ENCODE results near the gene PPP2CA.
A peak's percentile ranks its signal among the peaks of the same experiment; 100 is the strongest.
"Not testable (repeated sequence)": the region's sequence is repeated elsewhere in the genome, so short reads cannot be mapped to it uniquely, and the experiment has no call there.

The PPP2CA gene

GRCh38 chr5:134225780-134226440, at the start of gene PPP2CA:
Gene PPP2CA (minus strand): TSS chr5:134226073. CDS start chr5:134225861, 212 bp downstream.
- no peak for TF ChIP-seq Cebpa-rat (IDR thresholded peaks at IDR 0.05)
- H3K9ac ChIP-seq, result peak within 1 kb of the TSS; percentile 99
- H3K36me3 ChIP-seq, result peaks cover 12% of the 10 kb centered on the region
- no peaks in the 10 kb centered on the region for H3K27me3 ChIP-seq
- peak within 1 kb of the TSS; percentile 91 for H3K4me2 ChIP-seq
- H3K4me3 ChIP-seq, result peak within 1 kb of the TSS; percentile 99
- peaks cover 49% of the 10 kb centered on the region for H4K20me1 ChIP-seq
- no peaks in the 10 kb centered on the region for H3K9me3 ChIP-seq
- H3K27ac ChIP-seq, result peak within 1 kb of the TSS; percentile 99
- peaks cover 33% of the 10 kb centered on the region for H3K4me1 ChIP-seq

GRCh38 chr5:134273642-134274395, 47.9 kb upstream of the PPP2CA start:
- Histone ChIP-seq H4K20me1 (no peaks in the 10 kb centered on the region), H3K4me2 (no peak overlapping the region), H3K4me3 (no peak overlapping the region), H3K27me3 (no peaks in the 10 kb centered on the region), H3K36me3 (no peaks in the 10 kb centered on the region), H3K9me3 (peaks cover 25% of the 10 kb centered on the region), H3K9ac (no peak overlapping the region), H3K27ac (no peak overlapping the region), H3K4me1 (no peaks in the 10 kb centered on the region)
- no peak for TF ChIP-seq Cebpa-rat (IDR thresholded peaks at IDR 0.05)

GRCh38 chr5:134271059-134271458, 45.2 kb upstream of the PPP2CA start:
- no peaks in the 10 kb centered on the region for H3K36me3 ChIP-seq
- H3K9ac ChIP-seq, result no peak overlapping the region
- H3K27me3 ChIP-seq, result no peaks in the 10 kb centered on the region
- H3K27ac ChIP-seq, result no peak overlapping the region
- TF ChIP-seq Cebpa-rat (IDR thresholded peaks at IDR 0.05), result no peak
- H3K4me1 ChIP-seq, result no peaks in the 10 kb centered on the region
- no peaks in the 10 kb centered on the region for H4K20me1 ChIP-seq
- no peak overlapping the region for H3K4me3 ChIP-seq
- H3K9me3 ChIP-seq, result peaks cover 25% of the 10 kb centered on the region
- no peak overlapping the region for H3K4me2 ChIP-seq

- Histone ChIP-seq H3K4me2 (no peak overlapping the region), H3K27me3 (no peaks in the 10 kb centered on the region), H3K9ac (no peak overlapping the region), H3K4me1 (no peaks in the 10 kb centered on the region), H4K20me1 (no peaks in the 10 kb centered on the region), H3K36me3 (no peaks in the 10 kb centered on the region), H3K9me3 (peaks cover 41% of the 10 kb centered on the region), H3K4me3 (no peak overlapping the region), H3K27ac (no peak overlapping the region)
- no peak for TF ChIP-seq Cebpa-rat (IDR thresholded peaks at IDR 0.05)
Observed at GRCh38 chr5:134268919-134269318, 43.0 kb upstream of the PPP2CA start.

- no peaks in the 10 kb centered on the region for H4K20me1 ChIP-seq
- peaks cover 49% of the 10 kb centered on the region for H3K9me3 ChIP-seq
- H3K9ac ChIP-seq, result no peak overlapping the region
- no peaks in the 10 kb centered on the region for H3K27me3 ChIP-seq
- H3K36me3 ChIP-seq, result no peaks in the 10 kb centered on the region
- no peak overlapping the region for H3K27ac ChIP-seq
- H3K4me3 ChIP-seq, result no peak overlapping the region
- H3K4me2 ChIP-seq, result no peak overlapping the region
- TF ChIP-seq Cebpa-rat (IDR thresholded peaks at IDR 0.05), result no peak
- no peaks in the 10 kb centered on the region for H3K4me1 ChIP-seq
Observed at GRCh38 chr5:134268019-134268601, 42.2 kb upstream of the PPP2CA start.

GRCh38 chr5:134267366-134268018, 41.6 kb upstream of the PPP2CA start:
- peaks cover 55% of the 10 kb centered on the region for H3K9me3 ChIP-seq

GRCh38 chr5:134263801-134264200, 37.9 kb upstream of the PPP2CA start:
- no peaks in the 10 kb centered on the region for H3K27me3 ChIP-seq
- no peak overlapping the region for H3K27ac ChIP-seq
- no peaks in the 10 kb centered on the region for H4K20me1 ChIP-seq
- peaks cover 46% of the 10 kb centered on the region for H3K9me3 ChIP-seq
- H3K36me3 ChIP-seq, result no peaks in the 10 kb centered on the region
- no peaks in the 10 kb centered on the region for H3K4me1 ChIP-seq
- no peak for TF ChIP-seq Cebpa-rat (IDR thresholded peaks at IDR 0.05)
- H3K4me3 ChIP-seq, result no peak overlapping the region
- H3K9ac ChIP-seq, result no peak overlapping the region
- no peak overlapping the region for H3K4me2 ChIP-seq

More at GRCh38 chr5:134267366-134268018, 41.6 kb upstream of the PPP2CA start:
- H3K27me3 ChIP-seq, result no peaks in the 10 kb centered on the region
- no peak overlapping the region for H3K9ac ChIP-seq
- TF ChIP-seq Cebpa-rat (IDR thresholded peaks at IDR 0.05), result no peak
- H3K4me3 ChIP-seq, result no peak overlapping the region
- H4K20me1 ChIP-seq, result no peaks in the 10 kb centered on the region
- H3K36me3 ChIP-seq, result no peaks in the 10 kb centered on the region
- H3K27ac ChIP-seq, result no peak overlapping the region
- no peaks in the 10 kb centered on the region for H3K4me1 ChIP-seq
- H3K4me2 ChIP-seq, result no peak overlapping the region

- peaks cover 46% of the 10 kb centered on the region for H3K9me3 ChIP-seq
- not testable (repeated sequence) for H3K4me1 ChIP-seq, H3K4me3 ChIP-seq, H3K27me3 ChIP-seq, H3K27ac ChIP-seq, H3K4me2 ChIP-seq, H3K9ac ChIP-seq, H4K20me1 ChIP-seq, H3K36me3 ChIP-seq
Observed at GRCh38 chr5:134262629-134263028, 36.8 kb upstream of the PPP2CA start.

GRCh38 chr5:134258896-134259295, 33.0 kb upstream of the PPP2CA start:
- no peak overlapping the region for H3K27ac ChIP-seq
- H3K4me3 ChIP-seq, result no peak overlapping the region
- H3K4me1 ChIP-seq, result no peaks in the 10 kb centered on the region
- no peaks in the 10 kb centered on the region for H3K36me3 ChIP-seq
- TF ChIP-seq Cebpa-rat (IDR thresholded peaks at IDR 0.05), result no peak
- no peaks in the 10 kb centered on the region for H4K20me1 ChIP-seq
- H3K9me3 ChIP-seq, result peaks cover 29% of the 10 kb centered on the region
- no peaks in the 10 kb centered on the region for H3K27me3 ChIP-seq
- H3K4me2 ChIP-seq, result no peak overlapping the region
- H3K9ac ChIP-seq, result no peak overlapping the region

GRCh38 chr5:134257176-134257575, 31.3 kb upstream of the PPP2CA start:
- TF ChIP-seq Cebpa-rat (IDR thresholded peaks at IDR 0.05), result no peak

More at GRCh38 chr5:134257176-134257575, 31.3 kb upstream of the PPP2CA start:
- Histone ChIP-seq H3K4me1 (no peaks in the 10 kb centered on the region), H3K27ac (no peak overlapping the region), H3K4me3 (no peak overlapping the region), H3K36me3 (no peaks in the 10 kb centered on the region), H3K9ac (no peak overlapping the region), H4K20me1 (no peaks in the 10 kb centered on the region), H3K4me2 (no peak overlapping the region), H3K27me3 (no peaks in the 10 kb centered on the region), H3K9me3 (peaks cover 12% of the 10 kb centered on the region)
